Loucy (cell line): ENCODE data around the gene BRMS1.

Experiments
- H2AFZ ChIP-seq: fragments of 200-600 bp; sonication (generic); 2 replicates; pipeline ENCODE4 v1.6.0; 2016; ENCODE audit warnings: antibody characterized with exemption, mild to moderate bottlenecking, low read length, moderate library complexity
- H3F3A ChIP-seq: fragments of 200-600 bp; 2 replicates; pipeline ENCODE4 v1.6.0; 2016; ENCODE audit warnings: antibody characterized with exemption, low read depth, mild to moderate bottlenecking
- H3K27me3 ChIP-seq: fragments of 200-600 bp; sonication (generic); 2 replicates; pipeline ENCODE4 v1.6.1; 2014; ENCODE audit warnings: low read length, mild to moderate bottlenecking; ENCODE audit not compliant: insufficient read depth, poor library complexity, severe bottlenecking
- H3K36me3 ChIP-seq: fragments of 200-600 bp; sonication (generic); 2 replicates; pipeline ENCODE4 v1.6.1; 2016; ENCODE audit warnings: low read length; ENCODE audit not compliant: insufficient read depth
- H3K4me1 ChIP-seq: fragments of 200-600 bp; sonication (generic); 2 replicates; pipeline ENCODE4 v1.5.1; 2014; ENCODE audit warnings: low read length, mild to moderate bottlenecking; ENCODE audit not compliant: insufficient read depth, poor library complexity, severe bottlenecking
- H3K4me2 ChIP-seq: fragments of 200-600 bp; sonication (generic); 2 replicates; pipeline ENCODE4 v1.6.0; 2014; ENCODE audit warnings: antibody characterized with exemption, low read length, low read depth, mild to moderate bottlenecking; ENCODE audit not compliant: poor library complexity, severe bottlenecking
- H3K4me3 ChIP-seq: fragments of 200-600 bp; sonication (generic); 2 replicates; pipeline ENCODE4 v1.5.1; 2014; ENCODE audit warnings: low read length, mild to moderate bottlenecking, mixed read lengths; ENCODE audit not compliant: poor library complexity, severe bottlenecking
- H3K79me2 ChIP-seq: fragments of 200-600 bp; sonication (generic); 2 replicates; pipeline ENCODE4 v1.6.1; 2014; ENCODE audit warnings: low read length; ENCODE audit not compliant: insufficient read depth
- H3K9ac ChIP-seq: fragments of 200-600 bp; sonication (generic); 2 replicates; pipeline ENCODE4 v1.6.0; 2014; ENCODE audit warnings: mild to moderate bottlenecking, low read depth, low read length, moderate library complexity; ENCODE audit not compliant: poor library complexity, severe bottlenecking
- H3K9me2 ChIP-seq: fragments of 200-600 bp; sonication (generic); replicated peaks from 2 replicates; pipeline ENCODE4 v1.6.1; 2016; ENCODE audit warnings: low read depth, low read length, mixed read lengths
- H3K9me3 ChIP-seq: fragments of 200-600 bp; sonication (generic); 2 replicates; pipeline ENCODE4 v1.6.1; 2014; ENCODE audit warnings: mild to moderate bottlenecking, antibody characterized with exemption, low read length, low read depth; ENCODE audit not compliant: insufficient read depth
- H4K20me1 ChIP-seq: fragments of 200-600 bp; sonication (generic); 2 replicates; pipeline ENCODE4 v1.6.0; 2014; ENCODE audit warnings: antibody characterized with exemption, low read length, mild to moderate bottlenecking; ENCODE audit not compliant: insufficient read depth, poor library complexity, severe bottlenecking
- CTCF ChIP-seq: fragments of 200-600 bp; sonication (generic); conservative IDR thresholded peaks from 2 replicates; pipeline ENCODE4 v1.5.1; 2014; ENCODE audit warnings: mild to moderate bottlenecking, antibody characterized with exemption, low read length
- EZH2phosphoT487 ChIP-seq: fragments of 200-600 bp; IDR thresholded peaks from 2 replicates; pipeline ENCODE4 v1.6.1; 2018; ENCODE audit warnings: antibody characterized with exemption, mild to moderate bottlenecking, moderate library complexity, borderline replicate concordance

The BRMS1 gene

GRCh38 chr11:66293777-66294625, 50.9 kb downstream of the BRMS1 start:
- H3K27me3 ChIP-seq: no peaks in the 10 kb centered on the region
- no peaks in the 10 kb centered on the region for H3K79me2 ChIP-seq
- no peaks in the 10 kb centered on the region for H4K20me1 ChIP-seq
- H3K4me2 ChIP-seq: no peak overlapping the region
- no peak overlapping the region for H3K9ac ChIP-seq
- H3F3A ChIP-seq: no peaks in the 10 kb centered on the region
- H3K9me3 ChIP-seq: no peaks in the 10 kb centered on the region
- no peak overlapping the region for H2AFZ ChIP-seq
- peaks cover 11% of the 10 kb centered on the region for H3K4me1 ChIP-seq
- H3K9me2 ChIP-seq: no peaks in the 10 kb centered on the region
- no peak overlapping the region for H3K4me3 ChIP-seq
- H3K36me3 ChIP-seq: no peaks in the 10 kb centered on the region
- no peak for TF ChIP-seq CTCF
- TF ChIP-seq EZH2phosphoT487: no peak

GRCh38 chr11:66293352-66293751, 51.6 kb downstream of the BRMS1 start:
- Histone ChIP-seq H3K9ac (no peak overlapping the region), H3K9me3 (no peaks in the 10 kb centered on the region), H3F3A (no peaks in the 10 kb centered on the region), H3K27me3 (no peaks in the 10 kb centered on the region), H3K4me2 (no peak overlapping the region), H3K36me3 (no peaks in the 10 kb centered on the region), H2AFZ (no peak overlapping the region), H3K4me3 (no peak overlapping the region), H3K79me2 (peaks cover 3% of the 10 kb centered on the region), H3K9me2 (no peaks in the 10 kb centered on the region), H4K20me1 (no peaks in the 10 kb centered on the region), H3K4me1 (peaks cover 12% of the 10 kb centered on the region)
- TF ChIP-seq EZH2phosphoT487: no peak
- no peak for TF ChIP-seq CTCF

GRCh38 chr11:66292543-66293332, 52.2 kb downstream of the BRMS1 start:
- H3K9ac ChIP-seq: no peak overlapping the region
- H3K4me1 ChIP-seq: peaks cover 19% of the 10 kb centered on the region
- peaks cover 9% of the 10 kb centered on the region for H3K79me2 ChIP-seq
- H3K9me3 ChIP-seq: no peaks in the 10 kb centered on the region
- no peak overlapping the region for H2AFZ ChIP-seq
- no peaks in the 10 kb centered on the region for H3K36me3 ChIP-seq
- H3K4me2 ChIP-seq: no peak overlapping the region
- H4K20me1 ChIP-seq: no peaks in the 10 kb centered on the region
- TF ChIP-seq CTCF: no peak
- no peak for TF ChIP-seq EZH2phosphoT487
- no peak overlapping the region for H3K4me3 ChIP-seq
- H3K9me2 ChIP-seq: no peaks in the 10 kb centered on the region
- H3K27me3 ChIP-seq: no peaks in the 10 kb centered on the region
- H3F3A ChIP-seq: no peaks in the 10 kb centered on the region
